ENCODE measurements around the gene NAT8L.

DNA sequence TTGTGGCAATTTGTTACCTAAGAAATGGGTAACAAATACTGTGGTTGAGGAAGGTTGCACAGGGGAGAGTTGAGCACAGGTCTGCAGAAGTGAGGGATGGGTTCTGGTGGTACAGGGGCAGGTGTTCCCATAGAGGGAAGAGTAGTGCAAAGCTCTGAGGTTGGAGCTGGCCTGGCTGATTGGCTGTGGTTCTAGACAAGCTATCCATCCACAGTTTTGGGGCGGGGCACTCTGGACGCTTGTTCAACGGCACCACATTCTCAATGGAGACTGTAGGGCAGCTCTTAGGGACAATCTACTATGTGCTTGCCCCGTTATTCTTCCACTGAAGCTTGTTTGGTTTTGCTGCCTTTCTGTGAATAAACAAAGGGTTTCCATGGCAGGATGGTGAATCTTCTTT, 35.4 kb downstream of the NAT8L start:
- TF ChIP-seq JUN (IDR thresholded peaks at IDR 0.05; ENCODE audit: borderline replicate concordance, insufficient read depth, insufficient read length, low read depth) = no peak
- TF ChIP-seq, protein P1, sequence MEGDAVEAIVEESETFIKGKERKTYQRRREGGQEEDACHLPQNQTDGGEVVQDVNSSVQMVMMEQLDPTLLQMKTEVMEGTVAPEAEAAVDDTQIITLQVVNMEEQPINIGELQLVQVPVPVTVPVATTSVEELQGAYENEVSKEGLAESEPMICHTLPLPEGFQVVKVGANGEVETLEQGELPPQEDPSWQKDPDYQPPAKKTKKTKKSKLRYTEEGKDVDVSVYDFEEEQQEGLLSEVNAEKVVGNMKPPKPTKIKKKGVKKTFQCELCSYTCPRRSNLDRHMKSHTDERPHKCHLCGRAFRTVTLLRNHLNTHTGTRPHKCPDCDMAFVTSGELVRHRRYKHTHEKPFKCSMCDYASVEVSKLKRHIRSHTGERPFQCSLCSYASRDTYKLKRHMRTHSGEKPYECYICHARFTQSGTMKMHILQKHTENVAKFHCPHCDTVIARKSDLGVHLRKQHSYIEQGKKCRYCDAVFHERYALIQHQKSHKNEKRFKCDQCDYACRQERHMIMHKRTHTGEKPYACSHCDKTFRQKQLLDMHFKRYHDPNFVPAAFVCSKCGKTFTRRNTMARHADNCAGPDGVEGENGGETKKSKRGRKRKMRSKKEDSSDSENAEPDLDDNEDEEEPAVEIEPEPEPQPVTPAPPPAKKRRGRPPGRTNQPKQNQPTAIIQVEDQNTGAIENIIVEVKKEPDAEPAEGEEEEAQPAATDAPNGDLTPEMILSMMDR (IDR thresholded peaks at IDR 0.05; ENCODE audit: extremely low read depth in 1 of 2, insufficient read depth in 1 of 2, low read depth in 1 of 2, low read length in 2 of 2) = no peak

All from endothelial cell of umbilical vein (primary cell).